K562 (cell line): ENCODE measurements around the gene RPL3. TPM values are rescaled to one million over a fixed set of nuclear protein-coding genes. Genes with fewer than 3 reads are reported as not detected.

Source experiments
- HLTF ChIP-seq: fragments of 450-650 bp; IDR thresholded peaks from 2 replicates; pipeline ENCODE4 v1.6.1; 2016
- MAFG ChIP-seq: fragments of 450-650 bp; conservative IDR thresholded peaks from 2 replicates; pipeline ENCODE4 v1.6.1; 2016; ENCODE audit warnings: missing genetic modification characterization, missing compliant biosample characterization
- MTA3 ChIP-seq: fragments of 450-650 bp; formaldehyde crosslinking; IDR thresholded peaks from 2 replicates; pipeline ENCODE4 v1.6.1; 2017; ENCODE audit warnings: mild to moderate bottlenecking, borderline replicate concordance
- RBFOX2 ChIP-seq: fragments of 200-400 bp; formaldehyde crosslinking; IDR thresholded peaks from 2 replicates; pipeline ENCODE4 v1.6.1; 2017; ENCODE audit warnings: low read depth, mild to moderate bottlenecking, low read length, moderate library complexity
- SMARCB1 ChIP-seq: IDR thresholded peaks from 2 replicates; pipeline ENCODE4 v1.6.1; 2011; ENCODE audit warnings: improper control_type of control experiment, low read depth; ENCODE audit not compliant: insufficient read length
- SMARCE1 ChIP-seq: fragments of 450-650 bp; IDR thresholded peaks from 2 replicates; pipeline ENCODE4 v1.7.1; 2016; ENCODE audit warnings: mild to moderate bottlenecking
- YY1 ChIP-seq, 3 experiments: IDR thresholded peaks; 2 replicates each; pipeline ENCODE4 v1.6.1; 2011; ENCODE audit warnings: low read length in 2 of 3, mild to moderate bottlenecking in 2 of 3, moderate library complexity in 2 of 3, borderline replicate concordance in 1 of 3, control low read depth in 1 of 3, low read depth in 1 of 3; ENCODE audit not compliant: insufficient read depth in 3 of 3, insufficient replicate concordance in 2 of 3, control insufficient read depth in 1 of 3, insufficient read length in 1 of 3; ENCODE audit errors: extremely low read depth in 1 of 3
- ZNF197 ChIP-seq: fragments of 200-800 bp; sonication (Bioruptor generic); IDR thresholded peaks from 2 replicates; pipeline ENCODE4 v1.6.1; 2016; ENCODE audit warnings: low read depth, missing genetic modification characterization, missing compliant biosample characterization
- ZNF395 ChIP-seq: fragments of 200-800 bp; sonication (Bioruptor generic); IDR thresholded peaks from 2 replicates; pipeline ENCODE4 v1.6.1; 2017; ENCODE audit warnings: missing genetic modification characterization, missing compliant biosample characterization
- polyA plus RNA-seq, 8 experiments: library from polyadenylated mRNA; depleted of rRNA in 4 of 8; stranded (reverse) in 5 of 8; unstranded in 3 of 8; fragments of >200 nt; fragmentation: Nextera tagmentation in 2 of 8; fragmentation: Illumina TruSeq in 1 of 8; extraction: Ambion mirVana in 2 of 8; extraction: Trizol in 1 of 8; gene quantifications; 2 replicates each; pipeline versions ENCODE4 v1.2.1 to v1.2.3, GENCODE V29; 2011 to 2014; ENCODE audit warnings: inconsistent platforms in 1 of 8, missing spikeins in 1 of 8
- total RNA-seq, 7 experiments: library from RNA; depleted of rRNA in 6 of 7; stranded (reverse); fragments of >200 nt in 6 of 7; fragmentation: Illumina TruSeq in 2 of 7; extraction: Trizol in 2 of 7; gene quantifications; 2 replicates each; pipeline versions ENCODE4 v1.2.1 to v1.2.3, GENCODE V29; 2011 to 2021; ENCODE audit warnings: low replicate concordance in 1 of 7
- TF ChIP-seq, protein P1 (sequence below): fragments of 450-650 bp; IDR thresholded peaks from 2 replicates; pipeline ENCODE4 v1.6.1; 2017; ENCODE audit warnings: antibody characterized with exemption, mild to moderate bottlenecking
- TF ChIP-seq, protein P2 (sequence below), 2 experiments: fragments of 450-650 bp; formaldehyde crosslinking in 1 of 2; IDR thresholded peaks; 2 replicates each; pipeline versions ENCODE4 v1.4.0 to v1.6.1; 2014 to 2020; ENCODE audit warnings: mild to moderate bottlenecking in 2 of 2, borderline replicate concordance in 1 of 2, low read depth in 1 of 2

Gene RPL3
- total and polyA plus RNA-seq, 9 of the 15 experiments (the other 6 are each of a cell fraction or from before 2014, with no cell fraction given), result 1,624 to 4,066 (median 2,565) TPM

DNA sequence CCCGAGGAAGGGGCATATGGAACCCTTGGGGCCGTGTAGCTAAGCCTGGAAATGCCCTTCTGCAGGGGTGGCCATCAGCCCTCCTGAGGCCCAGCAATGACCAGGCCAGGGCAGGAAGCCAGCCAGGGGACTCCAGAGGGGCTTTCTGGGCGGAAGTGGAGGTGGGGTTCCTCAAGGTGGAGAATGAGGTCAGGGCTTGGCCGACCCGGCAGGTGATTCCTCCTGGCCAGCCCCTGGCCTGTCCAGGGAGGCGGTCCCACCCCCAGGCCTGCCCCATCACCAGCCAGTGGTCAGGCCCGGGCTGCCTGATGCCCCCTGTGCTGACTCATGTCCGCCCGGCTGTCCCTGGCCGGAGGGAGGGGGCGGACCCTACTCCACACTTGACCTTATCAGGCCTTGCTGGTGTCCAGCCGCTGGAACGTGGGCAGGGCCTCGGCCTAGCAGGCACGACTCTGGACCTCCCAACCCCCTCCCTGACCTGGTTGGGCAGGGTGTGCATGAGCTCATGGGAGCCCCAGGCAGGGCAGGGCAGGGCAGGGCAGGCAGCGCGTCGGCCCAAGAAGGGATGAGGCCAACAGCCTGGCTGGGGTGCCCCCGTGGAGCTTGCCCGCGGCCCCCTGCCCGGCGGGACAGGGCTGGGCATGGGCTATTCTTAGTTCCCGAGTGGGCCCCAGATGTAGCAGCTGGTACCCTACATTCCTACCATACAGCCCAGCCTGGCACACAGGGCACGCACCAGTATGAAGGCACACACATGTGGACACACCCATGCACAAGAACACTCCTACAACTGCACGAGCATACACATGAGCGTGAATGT lies 35.9 kb downstream of the RPL3 start (continued):
- TF ChIP-seq, protein P1, sequence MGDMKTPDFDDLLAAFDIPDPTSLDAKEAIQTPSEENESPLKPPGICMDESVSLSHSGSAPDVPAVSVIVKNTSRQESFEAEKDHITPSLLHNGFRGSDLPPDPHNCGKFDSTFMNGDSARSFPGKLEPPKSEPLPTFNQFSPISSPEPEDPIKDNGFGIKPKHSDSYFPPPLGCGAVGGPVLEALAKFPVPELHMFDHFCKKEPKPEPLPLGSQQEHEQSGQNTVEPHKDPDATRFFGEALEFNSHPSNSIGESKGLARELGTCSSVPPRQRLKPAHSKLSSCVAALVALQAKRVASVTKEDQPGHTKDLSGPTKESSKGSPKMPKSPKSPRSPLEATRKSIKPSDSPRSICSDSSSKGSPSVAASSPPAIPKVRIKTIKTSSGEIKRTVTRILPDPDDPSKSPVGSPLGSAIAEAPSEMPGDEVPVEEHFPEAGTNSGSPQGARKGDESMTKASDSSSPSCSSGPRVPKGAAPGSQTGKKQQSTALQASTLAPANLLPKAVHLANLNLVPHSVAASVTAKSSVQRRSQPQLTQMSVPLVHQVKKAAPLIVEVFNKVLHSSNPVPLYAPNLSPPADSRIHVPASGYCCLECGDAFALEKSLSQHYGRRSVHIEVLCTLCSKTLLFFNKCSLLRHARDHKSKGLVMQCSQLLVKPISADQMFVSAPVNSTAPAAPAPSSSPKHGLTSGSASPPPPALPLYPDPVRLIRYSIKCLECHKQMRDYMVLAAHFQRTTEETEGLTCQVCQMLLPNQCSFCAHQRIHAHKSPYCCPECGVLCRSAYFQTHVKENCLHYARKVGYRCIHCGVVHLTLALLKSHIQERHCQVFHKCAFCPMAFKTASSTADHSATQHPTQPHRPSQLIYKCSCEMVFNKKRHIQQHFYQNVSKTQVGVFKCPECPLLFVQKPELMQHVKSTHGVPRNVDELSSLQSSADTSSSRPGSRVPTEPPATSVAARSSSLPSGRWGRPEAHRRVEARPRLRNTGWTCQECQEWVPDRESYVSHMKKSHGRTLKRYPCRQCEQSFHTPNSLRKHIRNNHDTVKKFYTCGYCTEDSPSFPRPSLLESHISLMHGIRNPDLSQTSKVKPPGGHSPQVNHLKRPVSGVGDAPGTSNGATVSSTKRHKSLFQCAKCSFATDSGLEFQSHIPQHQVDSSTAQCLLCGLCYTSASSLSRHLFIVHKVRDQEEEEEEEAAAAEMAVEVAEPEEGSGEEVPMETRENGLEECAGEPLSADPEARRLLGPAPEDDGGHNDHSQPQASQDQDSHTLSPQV, result peak; percentile 97
- TF ChIP-seq MAFG (tag), result peak; percentile 81
- TF ChIP-seq, protein P2, sequence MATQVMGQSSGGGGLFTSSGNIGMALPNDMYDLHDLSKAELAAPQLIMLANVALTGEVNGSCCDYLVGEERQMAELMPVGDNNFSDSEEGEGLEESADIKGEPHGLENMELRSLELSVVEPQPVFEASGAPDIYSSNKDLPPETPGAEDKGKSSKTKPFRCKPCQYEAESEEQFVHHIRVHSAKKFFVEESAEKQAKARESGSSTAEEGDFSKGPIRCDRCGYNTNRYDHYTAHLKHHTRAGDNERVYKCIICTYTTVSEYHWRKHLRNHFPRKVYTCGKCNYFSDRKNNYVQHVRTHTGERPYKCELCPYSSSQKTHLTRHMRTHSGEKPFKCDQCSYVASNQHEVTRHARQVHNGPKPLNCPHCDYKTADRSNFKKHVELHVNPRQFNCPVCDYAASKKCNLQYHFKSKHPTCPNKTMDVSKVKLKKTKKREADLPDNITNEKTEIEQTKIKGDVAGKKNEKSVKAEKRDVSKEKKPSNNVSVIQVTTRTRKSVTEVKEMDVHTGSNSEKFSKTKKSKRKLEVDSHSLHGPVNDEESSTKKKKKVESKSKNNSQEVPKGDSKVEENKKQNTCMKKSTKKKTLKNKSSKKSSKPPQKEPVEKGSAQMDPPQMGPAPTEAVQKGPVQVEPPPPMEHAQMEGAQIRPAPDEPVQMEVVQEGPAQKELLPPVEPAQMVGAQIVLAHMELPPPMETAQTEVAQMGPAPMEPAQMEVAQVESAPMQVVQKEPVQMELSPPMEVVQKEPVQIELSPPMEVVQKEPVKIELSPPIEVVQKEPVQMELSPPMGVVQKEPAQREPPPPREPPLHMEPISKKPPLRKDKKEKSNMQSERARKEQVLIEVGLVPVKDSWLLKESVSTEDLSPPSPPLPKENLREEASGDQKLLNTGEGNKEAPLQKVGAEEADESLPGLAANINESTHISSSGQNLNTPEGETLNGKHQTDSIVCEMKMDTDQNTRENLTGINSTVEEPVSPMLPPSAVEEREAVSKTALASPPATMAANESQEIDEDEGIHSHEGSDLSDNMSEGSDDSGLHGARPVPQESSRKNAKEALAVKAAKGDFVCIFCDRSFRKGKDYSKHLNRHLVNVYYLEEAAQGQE (IDR thresholded peaks at IDR 0.05; ENCODE audit: borderline replicate concordance), result peak; percentile 48; the same call in 1 of the 2 replicates
- TF ChIP-seq, protein P2 (CRISPR knock-in tag; IDR thresholded peaks at IDR 0.05; ENCODE audit: low read depth), result no peak
- no peak for TF ChIP-seq SMARCB1
- TF ChIP-seq HLTF, result no peak
- TF ChIP-seq ZNF395, result peak; percentile 52; the same call in 1 of the 2 replicates
- peak; percentile 82 for TF ChIP-seq RBFOX2
- peak; percentile 67; the same call in 1 of the 2 replicates for TF ChIP-seq ZNF197 (CRISPR knock-in tag)
- TF ChIP-seq SMARCE1, result peak; percentile 84
- peak; percentile 95 for TF ChIP-seq MTA3
- peak in 2 of 3 experiments; percentile 22 to 28 for TF ChIP-seq YY1 (IDR thresholded peaks at IDR 0.05; ENCODE audit: borderline replicate concordance in 1 of 3, control insufficient read depth in 1 of 3, extremely low read depth in 1 of 3, insufficient read depth in 3 of 3, insufficient read length in 1 of 3, insufficient replicate concordance in 2 of 3, low read depth in 1 of 3, low read length in 2 of 3)
